Measurements from ENCODE around the gene IRAK3. TPM values are rescaled to one million over a fixed set of nuclear protein-coding genes. Genes with fewer than 3 reads are reported as not detected.

The IRAK3 gene
- polyA plus RNA-seq, 1 donor from 2014 or later: 0.31 TPM

GRCh38 chr12:66190519-66191370, 1.7 kb downstream of the IRAK3 start:
- Histone ChIP-seq H3K27ac (ENCODE audit: low read length) (no peak overlapping the region), H3K27me3 (ENCODE audit: insufficient read depth, low read depth, low read length) (peaks cover 37% of the 10 kb centered on the region), H3K79me2 (replicated peaks; ENCODE audit: insufficient read depth, low read length) (no peaks in the 10 kb centered on the region), H3F3A (ENCODE audit: insufficient read depth, low read length, poor library complexity, severe bottlenecking) (no peaks in the 10 kb centered on the region), H2AFZ (ENCODE audit: low read depth, low read length) (no peak overlapping the region), H3K36me3 (ENCODE audit: insufficient read depth, low read length) (no peaks in the 10 kb centered on the region), H3K9me2 (ENCODE audit: insufficient read depth, low read length) (no peaks in the 10 kb centered on the region), H3K9me3 (ENCODE audit: low read length) (peaks cover 5% of the 10 kb centered on the region), H3K4me3 (ENCODE audit: low read length) (no peak overlapping the region), H3K4me2 (ENCODE audit: low read length) (no peak overlapping the region), H4K20me1 (ENCODE audit: insufficient read depth) (no peaks in the 10 kb centered on the region), H3K9ac (ENCODE audit: low read length) (no peak overlapping the region)
- no peak for TF ChIP-seq SMC3 (conservative IDR thresholded peaks at IDR 0.05; ENCODE audit: poor library complexity)
- no peak for TF ChIP-seq REST (IDR thresholded peaks at IDR 0.05; ENCODE audit: borderline replicate concordance)
- TF ChIP-seq EP300 (conservative IDR thresholded peaks at IDR 0.05; ENCODE audit: poor library complexity, severe bottlenecking): no peak
- no peak for TF ChIP-seq TAF1 (IDR thresholded peaks at IDR 0.05; ENCODE audit: low read depth)
- no peak for TF ChIP-seq EZH2 (IDR thresholded peaks at IDR 0.05; ENCODE audit: borderline replicate concordance, insufficient read depth, low read length, poor library complexity, severe bottlenecking)

- TF ChIP-seq POLR2AphosphoS5 (IDR thresholded peaks at IDR 0.05) (no peak), CTCF (IDR thresholded peaks at IDR 0.05; ENCODE audit: poor library complexity, severe bottlenecking) (no peak), EZH2 (IDR thresholded peaks at IDR 0.05; ENCODE audit: borderline replicate concordance, insufficient read depth, low read length, poor library complexity, severe bottlenecking) (no peak), REST (IDR thresholded peaks at IDR 0.05; ENCODE audit: borderline replicate concordance) (no peak), EP300 (conservative IDR thresholded peaks at IDR 0.05; ENCODE audit: poor library complexity, severe bottlenecking) (no peak), TAF1 (IDR thresholded peaks at IDR 0.05; ENCODE audit: low read depth) (no peak), MXI1 (conservative IDR thresholded peaks at IDR 0.05; ENCODE audit: poor library complexity, severe bottlenecking) (no peak)
- no peaks in the 10 kb centered on the region for H4K20me1 ChIP-seq (ENCODE audit: insufficient read depth)
- H3K27ac ChIP-seq (ENCODE audit: low read length): no peak overlapping the region
- peaks cover 5% of the 10 kb centered on the region for H3K9me3 ChIP-seq (ENCODE audit: low read length)
- no peaks in the 10 kb centered on the region for H3K79me2 ChIP-seq (replicated peaks; ENCODE audit: insufficient read depth, low read length)
- peaks cover 37% of the 10 kb centered on the region for H3K27me3 ChIP-seq (ENCODE audit: insufficient read depth, low read depth, low read length)
- H2AFZ ChIP-seq (ENCODE audit: low read depth, low read length): no peak overlapping the region
- H3K4me3 ChIP-seq (ENCODE audit: low read length): no peak overlapping the region
- no peaks in the 10 kb centered on the region for H3K9me2 ChIP-seq (ENCODE audit: insufficient read depth, low read length)
- H3F3A ChIP-seq (ENCODE audit: insufficient read depth, low read length, poor library complexity, severe bottlenecking): no peaks in the 10 kb centered on the region
- H3K9ac ChIP-seq (ENCODE audit: low read length): no peak overlapping the region
- no peaks in the 10 kb centered on the region for H3K36me3 ChIP-seq (ENCODE audit: insufficient read depth, low read length)
- H3K4me2 ChIP-seq (ENCODE audit: low read length): no peak overlapping the region
Measured at GRCh38 chr12:66191547-66192126, 2.6 kb downstream of the IRAK3 start.
